ENCODE data around the gene SALL3.
"Not testable (repeated sequence)": the region's sequence is repeated elsewhere in the genome, so short reads cannot be mapped to it uniquely, and the experiment has no call there.

Gene SALL3

GRCh38 chr18:78979730-78980278 lies at the start of gene SALL3:
Gene SALL3 (plus strand): TSS chr18:78979818. CDS start chr18:78980275, 457 bp downstream.
- no peak for DNase-seq

- no peak for DNase-seq
Observed at GRCh38 chr18:78932281-78932680, 47.3 kb upstream of the SALL3 start.

DNA sequence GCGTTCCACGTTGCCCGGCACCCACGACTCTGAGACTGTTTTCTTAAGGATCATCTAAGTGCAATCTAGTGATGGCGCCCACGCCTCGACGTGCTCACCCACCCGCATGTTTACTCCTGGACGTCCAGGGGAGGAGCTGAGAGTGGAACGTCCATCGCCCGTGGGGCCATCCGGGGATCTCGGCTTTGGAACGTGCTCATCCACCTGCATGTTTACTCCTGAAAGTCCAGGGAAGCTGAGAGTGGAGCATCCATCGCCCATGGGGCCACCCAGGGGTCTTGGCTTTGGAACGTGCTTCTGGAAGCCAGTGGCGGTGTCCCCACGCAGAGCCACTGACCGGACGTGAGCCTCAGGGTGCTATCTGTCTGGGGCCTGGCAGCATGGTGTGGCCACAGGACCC lies 45.6 kb upstream of the SALL3 start:
- DNase-seq = no peak

- DNase-seq = no peak
Observed at GRCh38 chr18:78934551-78935225, 44.9 kb upstream of the SALL3 start.

GRCh38 chr18:78935406-78935805 lies 44.2 kb upstream of the SALL3 start:
- DNase-seq = no peak

DNA sequence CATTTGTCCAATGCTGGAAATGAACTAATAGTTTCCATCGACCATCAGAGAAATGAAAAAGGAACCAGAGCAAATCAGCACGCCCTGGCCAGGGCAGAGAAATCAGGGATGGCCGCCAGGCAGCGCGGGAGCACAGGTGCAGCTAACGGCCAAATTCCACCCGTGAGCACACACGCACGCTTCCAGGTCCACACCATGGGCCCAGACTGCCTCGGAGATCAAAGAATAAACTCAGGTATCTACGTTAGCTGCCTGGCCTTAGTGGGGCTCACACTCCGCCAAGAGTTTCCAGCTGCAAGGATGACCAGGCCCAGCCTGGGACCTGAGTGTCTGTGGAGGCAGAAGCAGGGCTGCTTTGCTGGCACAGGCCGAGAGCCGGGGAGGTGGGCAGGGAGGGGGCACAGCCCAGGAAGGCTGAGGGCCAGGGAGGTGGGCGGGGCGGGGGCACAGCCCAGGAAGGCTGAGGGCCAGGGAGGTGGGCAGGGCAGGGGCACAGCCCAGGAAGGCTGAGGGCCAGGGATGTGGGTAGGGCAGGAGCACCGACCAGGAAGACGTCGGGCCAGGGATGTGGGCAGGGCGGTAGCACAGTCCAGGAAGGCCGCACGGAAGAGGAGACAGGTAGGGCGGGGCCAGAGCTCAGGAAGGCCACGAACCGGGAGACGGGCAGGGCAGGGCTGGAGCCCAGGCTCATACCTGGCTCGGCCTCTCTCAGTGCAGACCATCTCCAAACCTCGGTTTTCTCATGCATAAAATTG lies 43.2 kb upstream of the SALL3 start:
- no peak for DNase-seq

DNA sequence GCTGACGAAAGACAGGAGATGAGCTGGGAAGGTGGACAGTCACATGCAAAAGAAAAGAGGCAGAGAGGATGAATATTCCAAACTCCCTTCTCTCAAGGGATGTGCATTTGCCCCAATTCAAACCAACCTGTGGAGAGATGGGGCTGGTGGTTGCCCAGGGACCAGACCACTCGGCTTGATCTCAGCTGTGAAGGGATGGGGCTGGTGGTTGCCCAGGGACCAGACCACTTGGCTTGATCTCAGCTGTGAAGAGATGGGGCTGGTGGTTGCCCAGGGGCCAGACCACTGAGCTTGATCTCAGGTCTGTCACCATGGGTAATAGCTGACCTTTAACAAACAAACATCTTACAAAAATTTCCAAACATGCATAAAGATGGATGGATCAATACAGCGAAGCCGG lies 42.5 kb upstream of the SALL3 start:
- DNase-seq = no peak

- no peak for DNase-seq
Observed at GRCh38 chr18:78939105-78939504, 40.5 kb upstream of the SALL3 start.

DNA sequence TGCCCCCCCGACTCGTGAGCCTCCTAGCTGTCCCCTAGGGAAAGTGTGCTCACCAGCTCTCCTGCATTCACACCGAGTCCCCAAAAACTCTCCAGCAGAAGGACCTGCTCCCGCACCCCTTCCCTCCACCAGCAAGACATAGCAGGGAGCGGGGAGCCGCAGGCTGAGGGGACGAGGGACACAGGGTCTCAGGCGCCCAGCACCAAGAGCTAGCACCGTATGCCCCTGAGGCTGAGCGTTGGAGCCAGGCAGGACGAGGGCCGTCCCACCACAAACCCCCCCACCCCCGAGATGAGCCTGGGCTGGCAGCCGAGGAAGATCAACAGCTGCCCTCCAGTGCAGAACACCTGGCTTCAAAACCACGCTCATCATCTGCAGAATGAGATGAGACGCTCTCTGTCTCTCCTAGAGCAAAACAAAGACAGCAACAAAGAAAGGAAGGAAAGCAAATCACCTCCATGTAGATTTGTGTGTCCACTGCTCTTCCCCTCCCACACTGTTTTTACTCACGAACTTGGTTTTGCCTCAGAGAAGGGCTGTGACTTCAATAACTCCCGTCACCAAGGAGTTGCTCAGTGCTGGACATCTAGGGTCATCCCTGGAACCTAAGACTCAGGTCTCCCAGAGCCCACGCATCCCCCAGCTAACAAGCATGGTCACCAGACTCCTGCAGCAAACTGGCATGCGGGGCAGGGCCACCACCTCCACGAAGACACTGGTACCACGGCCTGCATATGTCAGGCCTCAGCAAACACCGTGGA lies 39.7 kb upstream of the SALL3 start:
- DNase-seq = no peak

DNA sequence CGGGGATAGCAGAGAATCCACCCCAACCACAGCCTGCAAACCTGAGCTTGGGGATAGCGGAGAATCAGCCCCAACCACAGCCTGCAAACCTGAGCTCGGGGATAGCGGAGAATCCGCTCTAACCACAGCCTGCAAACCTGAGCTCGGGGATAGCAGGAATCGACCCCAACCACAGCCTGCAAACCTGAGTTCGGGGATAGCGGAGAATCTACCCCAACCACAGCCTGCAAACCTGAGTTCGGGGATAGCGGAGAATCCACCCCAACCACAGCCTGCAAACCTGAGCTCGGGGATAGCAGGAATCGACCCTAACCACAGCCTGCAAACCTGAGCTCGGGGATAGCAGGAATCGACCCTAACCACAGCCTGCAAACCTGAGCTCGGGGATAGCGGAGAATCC lies 37.4 kb upstream of the SALL3 start:
- DNase-seq = not testable (repeated sequence)

DNA sequence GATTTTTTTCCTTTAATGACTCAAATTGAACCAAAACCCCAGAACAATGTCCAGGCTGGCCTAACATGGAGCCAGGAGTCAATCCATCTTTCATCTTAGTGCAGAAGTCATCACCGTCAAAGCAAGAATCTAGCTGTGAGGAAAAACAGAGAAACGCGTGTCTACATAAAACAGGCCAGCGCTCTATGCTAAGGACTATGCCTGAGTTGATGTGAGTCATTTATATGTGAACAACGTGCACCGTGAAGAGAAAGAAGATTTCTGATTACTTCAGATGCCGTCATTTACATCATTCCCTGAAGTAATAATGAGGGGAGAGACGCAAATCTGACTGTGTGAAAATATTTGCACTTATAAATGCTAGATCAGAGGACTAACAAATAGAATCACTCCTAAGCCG lies 34.0 kb upstream of the SALL3 start:
- no peak for DNase-seq

DNA sequence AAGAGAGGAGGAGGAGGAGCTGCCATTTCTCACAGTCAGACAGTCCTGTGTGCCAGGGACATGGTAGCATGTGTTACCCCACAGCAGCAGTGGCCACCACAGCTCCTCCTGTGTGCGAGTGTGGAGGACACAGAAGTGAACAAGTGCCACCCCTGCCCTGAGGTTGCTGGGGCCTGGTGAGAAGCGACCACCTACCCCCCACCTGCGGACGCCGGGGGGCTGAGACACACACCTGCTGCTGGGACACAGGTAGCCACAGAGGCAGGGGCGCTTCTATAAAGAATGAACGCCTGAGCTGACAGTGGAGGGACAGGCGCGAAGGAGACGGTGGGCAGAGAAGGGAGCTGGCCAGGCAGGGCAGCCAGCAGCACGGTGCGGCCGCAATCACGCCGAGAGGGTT lies 32.3 kb upstream of the SALL3 start:
- DNase-seq = no peak

DNA sequence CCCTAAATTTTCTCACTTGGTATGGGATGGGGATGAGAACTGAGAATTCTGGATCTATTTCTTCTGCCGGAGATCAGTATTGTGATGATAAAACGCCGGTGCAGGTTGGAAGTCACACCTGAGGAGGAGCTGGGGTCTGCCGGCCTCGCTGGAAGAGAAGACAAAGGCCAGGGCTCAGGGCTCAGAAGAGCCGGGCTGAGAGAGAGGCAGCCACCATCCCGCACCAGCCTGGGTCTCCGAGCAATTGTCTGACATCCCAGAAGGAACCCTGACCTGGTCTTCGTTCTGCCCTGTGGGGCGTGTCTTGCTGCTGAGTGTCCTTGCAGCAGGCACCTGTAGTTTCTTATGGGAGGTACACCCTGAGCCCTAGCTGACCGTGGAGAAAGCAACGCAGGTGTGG lies 31.4 kb upstream of the SALL3 start:
- DNase-seq = no peak

GRCh38 chr18:78948707-78949106 lies 30.9 kb upstream of the SALL3 start:
- DNase-seq = no peak

DNA sequence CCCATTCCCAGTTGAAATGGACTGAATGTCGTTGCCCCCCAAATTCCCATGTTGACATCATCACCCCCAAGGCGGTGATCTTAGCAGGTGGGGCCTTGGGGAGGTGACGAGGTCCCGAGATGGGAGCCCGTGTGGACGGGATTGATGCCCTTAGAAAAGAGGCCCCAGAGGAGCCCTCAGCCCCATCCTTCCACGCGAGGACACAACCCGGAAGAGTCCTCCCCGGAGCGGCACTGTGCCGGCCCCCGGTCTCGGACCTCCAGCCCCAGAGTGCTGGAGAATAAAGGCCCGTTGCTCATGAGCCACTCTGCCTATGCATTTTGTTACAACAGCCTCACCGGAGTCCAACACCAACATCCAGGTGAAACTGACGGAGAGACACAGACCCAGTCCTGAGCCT lies 30.4 kb upstream of the SALL3 start:
- DNase-seq = no peak

GRCh38 chr18:78950386-78950785 lies 29.2 kb upstream of the SALL3 start:
- no peak for DNase-seq

DNA sequence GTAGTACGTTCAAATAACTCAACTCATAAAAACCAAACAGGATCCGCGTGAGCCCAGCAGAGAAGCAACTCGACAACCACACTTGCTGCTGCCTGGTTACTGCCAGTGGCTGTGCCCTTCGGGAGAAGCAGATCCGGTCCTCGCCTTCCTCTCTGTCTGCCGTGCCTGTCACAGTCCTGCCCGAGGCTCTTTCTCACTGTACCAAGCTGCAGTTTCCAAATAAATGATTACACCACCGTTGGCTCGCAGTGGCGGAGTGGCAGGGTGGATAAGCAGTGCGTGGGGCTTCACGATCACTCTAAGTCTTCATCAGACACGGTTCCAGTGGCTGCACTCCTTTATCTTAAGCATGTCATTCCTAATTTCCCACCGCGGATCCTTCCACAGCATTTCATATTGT lies 26.1 kb upstream of the SALL3 start:
- no peak for DNase-seq

GRCh38 chr18:78955051-78955450 lies 24.6 kb upstream of the SALL3 start:
- DNase-seq = no peak

- no peak for DNase-seq
Observed at GRCh38 chr18:78957140-78957539, 22.5 kb upstream of the SALL3 start.

DNA sequence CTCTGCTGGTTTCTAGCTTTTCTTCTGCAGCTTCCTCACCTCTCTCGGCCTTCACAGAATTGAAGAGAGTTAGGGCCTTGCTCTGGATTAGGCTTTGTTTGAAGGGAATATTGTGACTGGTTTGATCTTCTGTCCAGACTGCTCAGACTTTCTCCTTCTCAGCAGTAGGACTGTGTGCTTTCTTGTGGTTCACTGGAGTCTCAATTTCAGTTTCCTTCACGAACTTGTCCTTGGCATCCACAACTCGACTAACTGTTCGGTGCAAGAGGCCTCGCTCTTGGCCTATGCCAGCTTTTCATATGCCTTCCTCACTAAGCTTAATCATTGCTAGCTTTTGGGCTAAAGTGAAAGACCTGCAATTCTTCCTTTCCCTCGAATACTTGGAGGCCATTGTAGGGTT lies 18.9 kb upstream of the SALL3 start:
- DNase-seq = no peak

DNA sequence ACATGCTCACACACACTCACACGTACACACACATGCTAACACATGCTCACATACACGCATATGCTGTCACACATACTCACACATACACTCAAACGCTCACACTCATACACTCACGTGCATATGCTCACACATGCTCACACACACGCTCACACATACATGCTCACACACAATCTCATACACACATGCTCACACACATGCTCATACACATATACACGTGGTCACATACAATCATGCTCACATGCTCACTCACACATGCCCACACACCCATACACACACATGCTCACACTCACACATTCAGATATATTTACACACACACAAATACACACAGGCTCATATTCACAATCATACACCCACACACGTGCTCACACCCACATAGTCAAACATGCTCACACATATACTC lies 17.5 kb upstream of the SALL3 start:
- DNase-seq = no peak

DNA sequence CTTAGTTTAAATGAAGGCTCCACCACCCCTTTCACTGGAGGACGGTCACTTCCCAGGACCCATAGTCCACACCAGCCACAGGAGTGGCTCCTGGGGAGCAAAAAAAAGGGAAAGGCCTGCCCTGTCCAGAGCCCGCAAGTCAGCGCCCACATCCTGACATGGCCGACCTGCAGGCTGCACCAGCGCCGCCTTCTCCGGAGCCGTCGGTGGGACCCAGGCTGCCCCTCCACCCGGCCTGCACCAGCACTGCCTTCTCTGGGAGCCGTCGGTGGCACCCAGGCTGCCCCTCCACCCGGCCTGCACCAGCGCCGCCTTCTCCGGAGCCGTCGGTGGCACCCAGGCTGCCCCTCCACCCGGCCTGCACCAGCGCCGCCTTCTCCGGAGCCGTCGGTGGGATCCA lies 14.9 kb upstream of the SALL3 start:
- DNase-seq = not testable (repeated sequence)

GRCh38 chr18:78965260-78965659 lies 14.4 kb upstream of the SALL3 start:
- DNase-seq = no peak
